Activated CD8-positive, alpha-beta memory T cell treated with anti-CD3 and anti-CD28 coated beads, Interleukin-2, amount 50 U/mL, for 48 hours (primary cell): ENCODE data around the gene TARS3.
A peak's percentile ranks its signal among the peaks of the same experiment; 100 is the strongest.
"Not testable (repeated sequence)": the region's sequence is repeated elsewhere in the genome, so short reads cannot be mapped to it uniquely, and the experiment has no call there.

Experiments
- DNase-seq: peaks from one replicate; pipeline ENCODE4 v3.0.0-alpha.2; 2020

The TARS3 gene

DNA sequence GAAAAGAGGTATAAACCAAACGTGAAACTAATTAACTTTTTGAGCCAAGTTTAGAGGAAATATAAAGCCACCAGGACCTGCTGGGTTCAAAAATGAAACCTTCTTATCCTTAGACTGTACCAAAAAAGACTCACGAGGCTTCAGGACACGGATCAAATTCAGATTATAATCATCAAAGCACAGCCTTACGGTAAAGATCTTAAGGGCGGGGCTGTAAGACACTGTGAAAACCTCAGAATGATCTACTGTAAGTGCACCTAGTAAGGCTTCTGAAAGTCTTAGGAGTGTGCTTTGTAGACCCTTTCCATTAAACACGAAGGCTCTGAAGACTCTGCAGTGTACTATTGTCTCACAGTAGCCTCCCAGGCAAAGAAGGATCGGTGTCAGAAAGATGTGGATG, 26.8 kb downstream of the TARS3 start:
- DNase-seq: no peak

DNA sequence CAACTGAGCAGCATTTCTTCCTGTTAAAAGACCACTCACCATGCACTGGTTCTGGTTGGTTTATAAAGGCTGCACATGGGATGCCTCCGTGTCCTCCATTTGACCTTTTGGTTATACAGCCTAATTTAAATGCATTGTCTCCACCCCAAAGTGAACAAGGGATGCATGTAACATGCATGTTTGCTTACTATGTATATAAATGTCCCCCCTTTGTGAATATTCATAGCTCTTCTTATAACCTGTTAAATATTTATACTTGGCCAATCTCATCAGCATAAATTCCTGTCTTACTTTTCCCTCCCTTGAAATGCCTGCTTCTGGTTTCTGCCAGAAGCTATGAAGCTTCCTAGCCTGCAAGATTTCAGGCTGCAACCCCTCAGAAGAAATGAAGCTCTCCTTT, 27.4 kb downstream of the TARS3 start:
- DNase-seq: no peak

- no peak for DNase-seq
Measured at GRCh38 chr15:101694261-101694660, 30.0 kb downstream of the TARS3 start.

- no peak for DNase-seq
Measured at GRCh38 chr15:101692801-101693598, 31.3 kb downstream of the TARS3 start.

DNA sequence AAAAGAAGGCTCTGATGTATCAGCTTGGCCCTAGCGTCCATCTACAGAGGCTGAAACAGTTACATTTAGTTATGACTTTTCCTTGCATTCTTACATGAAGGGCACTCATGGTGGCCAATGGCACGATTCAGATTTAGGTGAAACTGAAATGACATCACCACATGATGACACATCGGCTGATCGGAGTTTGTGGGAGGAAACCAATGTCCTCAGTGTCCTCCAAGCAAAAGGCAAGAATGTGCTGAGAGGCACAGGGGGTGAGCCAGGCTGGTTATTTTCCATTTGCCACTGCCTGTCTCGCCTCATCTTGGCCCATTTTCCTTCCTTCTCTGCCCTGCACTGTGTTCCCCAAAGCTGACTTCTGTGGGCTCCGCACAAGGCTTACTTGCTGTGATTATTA, 34.4 kb downstream of the TARS3 start:
- peak; percentile 55 for DNase-seq

DNA sequence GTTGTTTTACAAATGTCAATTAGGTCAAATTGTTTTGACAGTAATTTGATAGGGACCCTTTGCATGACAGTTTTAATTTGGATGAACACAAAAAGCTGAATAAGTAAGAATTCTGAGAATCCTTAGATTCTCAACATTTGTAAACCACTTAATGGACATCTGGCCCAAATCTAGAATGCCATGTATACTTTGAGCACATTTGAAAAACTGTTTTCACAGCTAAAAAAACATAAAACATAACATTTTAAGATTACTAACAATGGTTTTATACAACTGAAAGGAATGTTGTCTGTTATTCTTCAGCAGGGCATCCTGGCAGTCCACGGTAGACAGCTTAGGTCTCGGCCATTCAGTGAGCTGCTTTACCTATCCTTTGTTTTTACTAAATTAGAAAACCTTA, 37.6 kb downstream of the TARS3 start:
- no peak for DNase-seq

- DNase-seq: no peak
Measured at GRCh38 chr15:101684877-101685276, 39.4 kb downstream of the TARS3 start.

DNA sequence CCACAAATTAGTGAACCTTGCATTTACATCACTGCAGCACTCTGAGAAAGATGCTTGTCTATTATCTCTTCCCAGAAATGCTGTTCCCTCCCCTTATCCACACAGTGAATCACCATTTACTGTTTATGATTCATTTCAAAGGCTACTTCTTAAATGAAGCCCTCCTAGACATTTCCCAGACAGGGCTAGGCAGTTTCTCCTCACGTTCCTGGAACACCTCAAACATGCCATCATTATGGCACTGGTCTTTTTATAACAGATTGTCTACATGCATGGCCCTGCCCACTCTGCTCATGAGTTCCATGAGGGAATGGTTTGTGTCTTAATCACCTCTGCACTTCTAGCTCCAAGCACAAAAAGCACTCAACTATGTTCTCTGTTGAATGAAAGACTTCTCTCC, 39.9 kb downstream of the TARS3 start:
- DNase-seq: no peak

- DNase-seq: no peak
Measured at GRCh38 chr15:101679806-101680205, 44.5 kb downstream of the TARS3 start.

- no peak for DNase-seq
Measured at GRCh38 chr15:101676921-101677329, 47.3 kb downstream of the TARS3 start.

GRCh38 chr15:101675796-101676582, 48.3 kb downstream of the TARS3 start:
- no peak for DNase-seq

DNA sequence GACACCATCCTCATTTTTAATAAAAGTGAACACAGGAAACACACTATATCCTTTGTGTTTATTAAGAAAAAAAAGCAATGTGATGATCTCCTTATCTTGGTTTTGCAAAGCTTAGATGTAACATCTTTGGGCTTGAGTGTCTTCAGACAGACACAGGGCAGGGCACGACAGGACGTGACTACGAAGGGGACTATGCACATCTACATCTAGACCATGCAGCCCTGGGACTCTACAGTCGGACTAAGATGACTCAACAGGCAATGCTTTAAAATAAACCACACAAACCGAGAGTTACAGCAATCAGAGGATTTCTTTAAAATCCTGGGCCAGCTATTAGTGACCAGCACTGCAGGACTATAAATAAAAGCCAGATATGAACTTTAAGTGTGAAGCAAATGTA, 49.3 kb downstream of the TARS3 start:
- DNase-seq: no peak

DNA sequence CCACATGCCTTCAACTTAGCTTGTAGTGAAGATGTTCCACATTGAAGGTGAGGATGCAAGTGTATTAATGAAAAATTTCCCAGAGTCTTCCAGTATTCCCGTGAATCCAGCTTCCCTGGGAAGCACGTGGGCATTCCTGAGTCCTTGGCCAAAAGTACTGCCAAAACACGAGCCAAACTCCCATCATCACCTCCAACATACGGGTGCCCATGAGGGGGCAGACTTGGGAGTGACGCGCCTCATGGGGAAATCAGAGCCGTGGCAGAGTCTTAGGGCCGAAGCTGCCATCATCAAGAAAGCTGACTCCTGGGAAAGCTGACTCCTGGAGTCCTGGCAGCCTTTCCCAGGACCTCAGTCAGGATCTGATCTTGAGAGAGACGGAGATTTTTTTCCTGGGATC, 52.0 kb downstream of the TARS3 start:
- DNase-seq: no peak

DNA sequence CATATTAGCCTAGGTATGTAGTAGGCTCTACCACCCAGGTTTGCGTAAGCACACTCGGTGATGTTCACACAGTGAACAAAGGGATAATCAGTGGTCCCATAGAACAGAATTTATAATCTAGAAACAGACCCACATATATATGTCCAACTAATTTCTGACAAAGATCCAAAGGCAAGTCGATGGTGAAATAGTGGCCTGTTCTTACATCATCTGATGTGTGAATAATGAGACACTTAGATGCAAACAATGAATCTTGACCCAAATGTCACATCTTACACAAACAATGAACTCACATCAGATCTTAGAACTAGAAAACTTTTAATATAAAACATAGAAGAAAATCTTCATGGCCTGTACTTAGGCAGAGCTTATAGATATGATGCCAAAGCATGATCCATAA, 54.5 kb downstream of the TARS3 start:
- DNase-seq: no peak

DNA sequence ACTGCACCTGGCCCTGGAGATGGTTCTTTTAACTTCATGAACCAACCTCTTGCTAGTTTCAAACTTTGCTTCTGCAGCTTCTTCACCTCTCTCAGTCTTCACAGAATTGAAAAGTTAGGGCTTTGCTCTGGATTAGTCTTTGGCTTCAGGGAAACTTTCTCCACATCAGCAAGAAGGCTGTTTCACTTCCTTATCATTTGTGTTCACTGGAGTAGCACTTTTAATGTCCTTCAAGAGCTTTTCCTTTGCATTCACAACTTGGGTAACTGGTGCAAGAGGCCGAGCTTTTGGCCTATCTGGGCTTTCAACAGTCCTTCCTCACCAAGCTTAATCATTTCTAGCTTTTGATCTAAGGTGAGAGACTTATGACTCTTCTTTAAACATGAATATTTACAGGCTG, 56.4 kb downstream of the TARS3 start:
- no peak for DNase-seq

DNA sequence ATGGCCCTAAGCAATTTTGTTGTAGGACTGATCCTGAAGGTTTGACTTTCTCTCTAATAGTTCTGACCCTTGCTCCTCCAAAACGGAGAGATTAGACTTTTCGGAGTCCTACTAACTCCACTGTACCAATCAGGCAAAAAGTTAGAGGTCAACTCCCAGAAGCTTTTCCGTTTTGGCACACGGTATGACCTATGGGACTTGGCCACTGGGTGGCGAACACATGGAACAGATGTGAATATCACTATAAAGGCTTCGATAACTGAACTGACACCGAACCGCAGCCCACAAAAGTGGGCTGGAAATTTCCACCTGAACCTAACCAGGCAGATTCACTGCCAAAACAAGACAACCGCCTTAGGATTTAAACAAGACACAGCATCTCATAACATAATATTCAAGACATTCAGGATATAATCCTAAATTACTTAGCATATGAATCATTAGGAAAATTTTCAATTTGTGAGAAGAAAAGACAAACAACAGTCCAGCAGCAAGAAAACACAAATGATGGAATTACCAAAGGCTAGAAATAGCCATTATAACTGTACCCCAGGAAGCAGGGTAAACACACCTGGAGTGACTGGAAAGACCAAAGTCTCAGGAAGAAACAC, 59.9 kb downstream of the TARS3 start:
- DNase-seq: no peak

DNA sequence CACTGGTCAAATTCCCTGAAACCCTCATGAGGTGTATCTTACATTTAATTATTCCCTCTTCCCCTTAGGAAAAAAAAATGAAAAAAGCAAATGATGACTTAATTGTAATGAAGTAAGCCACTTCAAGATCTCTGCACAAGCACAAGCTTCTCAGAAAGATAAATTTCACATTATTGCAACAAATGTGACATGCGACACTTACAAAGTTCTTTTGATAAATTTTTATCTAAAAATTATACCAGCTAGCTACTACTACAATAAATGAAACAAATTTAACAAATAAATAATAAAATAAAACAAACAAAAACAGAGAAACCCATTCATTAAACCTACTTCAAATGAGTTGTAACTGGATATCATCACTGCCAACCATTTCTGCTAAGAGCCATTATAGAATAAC, 62.1 kb downstream of the TARS3 start:
- no peak for DNase-seq

GRCh38 chr15:101660005-101660404, 64.3 kb downstream of the TARS3 start:
- DNase-seq: no peak

DNA sequence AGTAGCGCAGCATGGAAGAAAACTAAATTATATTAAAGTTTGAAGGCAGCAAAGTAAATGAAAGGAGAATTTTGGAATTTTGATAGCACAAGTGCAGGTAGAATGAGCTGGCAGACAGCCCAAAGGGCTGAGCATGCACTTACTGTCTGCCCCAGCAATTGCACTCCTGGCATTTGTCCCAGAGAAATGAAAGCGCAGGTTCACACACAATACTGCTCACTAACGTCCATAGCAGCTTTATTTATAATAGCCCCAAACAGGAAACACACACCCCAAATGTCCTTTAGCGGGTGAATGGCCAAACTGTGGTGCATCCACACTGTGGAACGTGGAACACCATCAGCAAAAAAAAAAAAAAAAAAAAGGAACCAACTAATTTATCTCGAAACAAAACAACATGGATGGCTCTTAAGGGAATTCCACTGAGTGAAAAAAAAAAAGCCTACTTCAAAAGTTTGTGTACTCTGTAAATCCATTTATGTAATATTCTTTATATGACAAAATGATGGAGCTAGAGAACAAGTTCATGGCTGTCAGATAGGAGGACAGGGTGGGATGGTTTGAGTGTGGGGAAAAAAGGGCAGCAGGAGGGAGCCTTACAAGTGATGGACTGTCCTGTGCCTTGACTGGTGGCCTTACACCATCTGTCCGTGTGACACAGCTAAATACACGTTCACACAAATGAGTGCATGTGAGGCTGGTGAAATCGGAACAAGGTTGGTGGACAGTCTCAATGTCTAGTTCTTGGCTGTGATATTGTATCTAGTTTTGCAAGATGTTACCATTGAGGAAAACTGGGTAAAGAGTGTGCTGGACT, 66.1 kb downstream of the TARS3 start:
- no peak for DNase-seq

- no peak for DNase-seq
Measured at GRCh38 chr15:101657171-101657570, 67.1 kb downstream of the TARS3 start.

GRCh38 chr15:101654624-101655337, 69.5 kb downstream of the TARS3 start:
- not testable (repeated sequence) for DNase-seq

- DNase-seq: no peak
Measured at GRCh38 chr15:101654171-101654570, 70.1 kb downstream of the TARS3 start.
